GM18520 (cell line): ENCODE results near the gene IQSEC1.

Source experiments
- ATAC-seq: cut with Tn5 transposase; IDR thresholded peaks from one replicate; pipeline ENCODE4 v1.9.1; 2021; ENCODE audit not compliant: unreplicated experiment

Gene IQSEC1

GRCh38 chr3:13068269-13069010, 4.8 kb downstream of the IQSEC1 start:
- no peak for ATAC-seq

DNA sequence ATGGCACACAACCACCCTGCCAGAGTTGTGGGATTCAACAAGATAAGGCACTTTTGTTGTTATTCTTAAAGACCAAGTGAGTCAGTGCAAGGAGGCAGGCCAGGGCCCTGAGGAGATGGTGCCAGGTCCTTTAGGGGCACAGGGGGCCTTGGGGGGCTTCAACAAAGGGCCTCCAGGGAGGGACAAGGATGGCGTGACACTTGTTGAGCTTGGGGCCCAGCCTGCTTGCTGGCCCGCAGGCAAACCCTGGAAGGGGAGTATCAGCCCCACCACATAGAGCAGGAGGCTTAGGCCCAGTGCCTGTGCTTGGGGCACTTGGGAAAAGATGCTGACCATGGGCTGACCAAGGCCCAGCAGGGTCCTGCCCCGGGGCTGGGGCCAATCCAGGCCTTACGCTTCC, 5.5 kb downstream of the IQSEC1 start:
- ATAC-seq: no peak

DNA sequence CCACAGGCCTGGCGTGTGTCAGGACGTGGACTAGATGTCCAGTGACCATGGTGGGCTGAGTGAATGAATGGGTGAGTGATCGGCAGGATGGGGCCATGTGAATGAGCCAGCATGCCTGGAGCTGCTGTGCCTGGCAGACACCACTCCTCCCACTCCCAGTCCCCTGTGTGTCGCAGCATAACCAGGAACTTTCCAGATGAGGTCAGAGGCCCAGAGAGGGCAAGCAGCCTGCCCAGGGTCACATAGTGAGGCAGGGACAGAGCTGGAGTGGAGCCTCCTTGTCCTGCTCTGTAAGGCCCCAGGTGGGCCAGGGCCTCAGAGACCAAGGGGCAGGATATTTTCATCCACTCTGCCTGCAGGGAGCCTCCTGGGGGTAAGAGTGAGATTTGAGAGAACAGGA, 6.4 kb downstream of the IQSEC1 start:
- no peak for ATAC-seq

GRCh38 chr3:13066236-13066635, 7.0 kb downstream of the IQSEC1 start:
- no peak for ATAC-seq

- ATAC-seq: no peak
These were observed 7.5 kb downstream of the IQSEC1 start for GRCh38 chr3:13065727-13066126.

DNA sequence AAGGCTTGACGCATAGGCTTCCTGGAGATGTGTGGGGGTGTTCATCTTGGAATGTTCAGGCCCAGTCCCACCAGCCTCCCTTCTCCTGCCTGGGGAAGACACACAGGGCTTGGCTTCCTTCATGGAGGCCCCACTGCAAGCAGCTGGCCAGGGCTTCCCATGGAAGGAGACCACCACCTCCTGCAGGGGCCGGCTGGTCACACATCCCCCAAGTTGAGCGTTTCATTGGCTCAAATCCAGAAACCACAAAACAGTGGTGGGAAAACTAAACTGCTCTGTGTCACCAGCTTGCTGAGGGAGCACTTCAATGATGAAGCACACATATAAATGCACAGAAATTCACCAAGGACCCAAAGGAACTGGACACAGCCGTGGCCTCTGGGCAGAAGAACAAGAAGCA, 8.3 kb downstream of the IQSEC1 start:
- ATAC-seq: no peak

GRCh38 chr3:13064159-13064868, 8.9 kb downstream of the IQSEC1 start:
- no peak for ATAC-seq

DNA sequence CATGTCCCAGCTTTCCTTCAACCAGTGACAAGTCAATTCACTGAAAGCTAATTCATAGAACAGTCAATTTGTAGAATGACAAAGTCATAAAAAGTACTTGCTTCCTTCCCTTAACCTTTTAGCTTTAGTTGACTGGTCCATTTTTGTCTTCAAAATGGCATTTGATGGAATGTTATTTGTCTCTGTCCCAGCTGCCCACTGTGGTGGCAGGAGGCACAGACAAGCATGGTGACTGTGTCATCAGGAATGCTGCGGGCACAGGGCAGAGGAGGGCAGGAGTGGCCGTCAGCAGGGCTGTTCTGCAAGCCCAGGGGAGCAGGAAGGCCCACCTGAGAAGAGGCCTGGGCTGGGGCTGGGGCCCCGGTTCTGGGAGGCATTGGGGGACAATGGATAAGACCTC, 10.0 kb downstream of the IQSEC1 start:
- ATAC-seq: no peak

DNA sequence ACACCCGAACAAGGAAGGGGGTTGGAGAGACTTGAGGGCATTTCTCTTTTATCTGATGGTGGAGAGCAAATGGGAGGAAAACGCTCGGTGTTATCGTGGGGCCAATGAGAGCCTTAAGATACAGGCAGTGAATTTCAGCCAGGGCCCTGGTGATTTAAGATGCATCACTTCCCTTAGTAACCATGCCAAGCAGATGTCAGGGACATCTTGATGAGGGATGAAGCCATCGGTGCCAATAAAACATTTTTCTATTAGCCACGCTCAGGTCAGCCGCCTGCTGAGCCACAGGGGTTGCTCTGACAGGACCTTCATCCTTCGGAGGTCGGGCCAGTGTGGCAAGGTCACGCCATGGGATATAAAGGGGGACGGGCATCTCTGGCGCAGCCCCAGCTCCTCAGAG, 10.6 kb downstream of the IQSEC1 start:
- ATAC-seq: no peak

DNA sequence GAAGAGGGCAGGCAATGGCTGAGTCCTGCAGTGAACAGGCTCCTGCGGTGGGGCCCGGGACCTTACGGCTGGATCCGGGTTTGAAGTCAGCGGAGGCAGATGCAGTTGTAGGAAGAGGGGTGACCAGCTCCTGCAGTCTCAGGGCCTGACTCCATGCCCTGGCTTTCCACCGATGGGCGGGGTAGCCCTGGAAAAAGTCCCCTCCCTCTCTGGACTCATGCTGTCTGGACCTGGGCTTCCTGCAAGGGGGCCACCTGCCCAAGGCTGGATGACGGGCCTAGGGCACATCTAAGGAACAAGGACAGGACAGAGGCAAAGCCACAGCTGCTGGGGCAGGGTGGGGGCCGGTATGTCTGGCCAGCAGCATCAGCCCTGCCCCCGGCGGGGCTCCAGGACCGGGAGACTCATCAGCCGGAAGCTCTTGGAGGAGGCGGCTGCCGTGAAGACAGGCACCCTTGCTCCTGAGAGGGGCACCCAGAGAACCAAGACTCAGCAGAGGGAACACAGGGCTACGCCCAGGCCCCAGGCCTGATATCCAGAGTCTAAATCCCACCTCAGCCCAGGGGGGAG, 12.8 kb downstream of the IQSEC1 start:
- ATAC-seq: no peak

- ATAC-seq: no peak
These were observed 14.7 kb downstream of the IQSEC1 start for GRCh38 chr3:13058346-13059120.

- no peak for ATAC-seq
These were observed 15.8 kb downstream of the IQSEC1 start for GRCh38 chr3:13057282-13058040.

DNA sequence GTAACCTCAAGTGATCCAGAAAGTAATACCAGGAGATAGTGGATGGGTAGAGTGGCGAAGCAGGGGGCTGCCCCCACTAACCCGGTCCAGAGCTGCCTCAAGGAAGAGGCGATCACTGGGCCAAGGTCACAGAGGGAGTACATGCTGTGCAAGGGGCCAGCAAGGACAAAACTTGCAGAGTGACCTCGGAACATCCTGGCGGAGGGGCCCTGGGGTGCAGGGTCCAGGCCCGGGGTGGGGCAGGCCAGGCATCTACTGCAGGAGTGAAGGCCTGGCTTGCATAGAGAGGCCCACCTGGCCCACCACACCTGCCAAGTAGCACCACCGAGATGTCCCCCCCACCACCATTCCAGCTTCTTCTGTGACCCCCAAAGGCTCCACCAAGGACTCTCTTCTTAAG, 17.6 kb downstream of the IQSEC1 start:
- ATAC-seq: no peak

DNA sequence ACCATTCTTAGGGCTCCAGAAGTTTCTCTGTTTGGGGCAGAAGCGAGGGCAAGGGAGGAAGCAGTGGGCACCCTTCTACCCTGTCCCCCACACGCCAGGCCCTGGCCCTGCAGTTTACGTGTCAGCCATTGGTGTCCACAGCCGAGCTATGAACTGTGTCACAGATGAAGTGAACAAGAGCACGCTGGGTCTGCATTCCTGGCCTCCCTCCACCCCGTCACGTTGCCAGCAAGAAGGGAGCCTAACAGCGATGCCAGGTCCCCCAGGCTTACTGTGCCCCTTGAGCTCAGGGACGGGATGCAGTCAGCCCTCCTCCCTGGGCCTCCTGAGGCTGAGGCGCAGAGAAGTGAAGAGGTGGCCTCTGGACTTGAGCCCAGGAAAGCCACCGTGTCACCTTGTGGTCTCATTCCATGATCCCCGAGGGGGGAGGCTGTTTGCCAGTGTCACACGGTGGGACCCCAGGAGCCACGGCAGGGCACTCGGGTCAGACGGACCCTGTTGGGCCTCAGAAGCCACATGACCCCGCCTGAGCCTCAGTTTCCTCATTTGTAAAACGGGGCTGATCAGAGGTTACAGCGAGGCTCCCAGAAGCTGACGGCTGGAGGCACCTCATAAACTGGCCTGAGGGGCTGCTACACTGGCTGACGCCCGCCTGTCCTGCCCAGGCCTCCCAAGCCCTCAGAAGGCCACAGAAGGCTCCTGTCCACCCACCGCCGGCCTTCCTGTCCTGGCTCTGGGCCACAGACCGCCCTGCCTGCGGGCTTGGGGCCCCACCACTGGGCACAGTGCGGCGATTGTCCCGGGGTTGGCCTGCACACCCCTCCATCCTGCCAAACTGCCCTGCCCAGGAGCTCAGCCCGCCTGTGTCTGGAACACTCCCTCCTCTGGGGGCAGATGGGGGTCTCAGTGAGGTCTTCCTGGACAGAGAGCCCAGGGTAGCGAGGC, 18.6 kb downstream of the IQSEC1 start:
- ATAC-seq: no peak

GRCh38 chr3:13053893-13054292, 19.3 kb downstream of the IQSEC1 start:
- ATAC-seq: no peak

- ATAC-seq: no peak
These were observed 19.8 kb downstream of the IQSEC1 start for GRCh38 chr3:13053420-13053819.

GRCh38 chr3:13052191-13052820, 20.9 kb downstream of the IQSEC1 start:
- no peak for ATAC-seq

DNA sequence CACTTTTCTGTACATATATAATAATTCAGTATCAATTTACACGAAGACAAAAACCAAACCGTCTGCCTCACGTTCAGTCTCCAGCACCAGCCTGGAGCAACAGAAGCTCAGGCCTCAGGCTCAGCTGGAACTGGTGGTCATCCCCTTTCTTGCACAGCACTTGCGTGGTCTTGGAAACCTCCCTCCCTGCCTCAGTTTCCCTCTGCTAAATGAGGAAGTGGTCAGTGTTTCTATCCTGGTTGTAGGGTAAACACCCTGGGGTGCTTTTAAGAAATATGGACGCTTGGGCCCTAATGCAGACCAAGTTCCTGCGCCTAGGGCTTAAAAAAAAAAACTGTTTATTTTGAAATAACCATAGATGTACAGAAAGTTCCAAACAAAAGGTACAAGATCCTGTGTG, 21.6 kb downstream of the IQSEC1 start:
- no peak for ATAC-seq

GRCh38 chr3:13051066-13051465, 22.2 kb downstream of the IQSEC1 start:
- ATAC-seq: no peak
